GM23338 (cell line): ENCODE measurements around the gene PREP. TPM values are rescaled to one million over a fixed set of nuclear protein-coding genes. Genes with fewer than 3 reads are reported as not detected.

Experiments used
- ATAC-seq: fragments of 200-7000 bp; cut with Tn5 transposase; 3 replicates; pipeline ENCODE4 v1.9.1; 2020
- DNase-seq: peaks from one replicate; pipeline ENCODE4 v3.0.0-alpha.2; 2015; ENCODE audit warnings: low spot score
- H2AFZ ChIP-seq: fragments of 200-600 bp; sonication (generic); 2 replicates; pipeline ENCODE4 v1.8.0; 2016; ENCODE audit warnings: antibody characterized with exemption, mild to moderate bottlenecking, moderate library complexity
- H3F3A ChIP-seq: fragments of 200-600 bp; sonication (generic); replicated peaks from 2 replicates; pipeline ENCODE4 v1.8.0; 2017; ENCODE audit warnings: antibody characterized with exemption, mixed run types, low read depth
- H3K27ac ChIP-seq: fragments of 200-600 bp; sonication (generic); 2 replicates; pipeline ENCODE4 v1.6.1; 2016; ENCODE audit warnings: low read depth
- H3K27me3 ChIP-seq: fragments of 200-600 bp; sonication (generic); 2 replicates; pipeline ENCODE4 v1.8.0; 2016; ENCODE audit warnings: mild to moderate bottlenecking, mixed run types, moderate library complexity; ENCODE audit not compliant: insufficient read depth
- H3K36me3 ChIP-seq: fragments of 200-600 bp; sonication (generic); 2 replicates; pipeline ENCODE4 v1.8.0; 2016; ENCODE audit warnings: mild to moderate bottlenecking; ENCODE audit not compliant: insufficient read depth
- H3K4me1 ChIP-seq: fragments of 200-600 bp; sonication (generic); 2 replicates; pipeline ENCODE4 v1.8.0; 2016; ENCODE audit warnings: mild to moderate bottlenecking, moderate library complexity; ENCODE audit not compliant: insufficient read depth
- H3K4me2 ChIP-seq: fragments of 200-600 bp; sonication (generic); 2 replicates; pipeline ENCODE4 v1.7.1; 2017; ENCODE audit warnings: mixed run types
- H3K4me3 ChIP-seq: fragments of 200-600 bp; sonication (generic); 2 replicates; pipeline ENCODE4 v1.6.1; 2016; ENCODE audit warnings: mixed run types
- H3K79me2 ChIP-seq: fragments of 200-600 bp; sonication (generic); replicated peaks from 2 replicates; pipeline ENCODE4 v1.8.0; 2017; ENCODE audit warnings: mild to moderate bottlenecking; ENCODE audit not compliant: insufficient read depth
- H3K9me2 ChIP-seq: fragments of 200-600 bp; sonication (generic); 2 replicates; pipeline ENCODE4 v1.8.0; 2017; ENCODE audit not compliant: insufficient read depth
- H4K20me1 ChIP-seq: fragments of 200-600 bp; sonication (generic); replicated peaks from 2 replicates; pipeline ENCODE4 v1.8.0; 2017; ENCODE audit warnings: mild to moderate bottlenecking; ENCODE audit not compliant: insufficient read depth
- H3K27ac Mint-ChIP-seq: 2 replicates; pipeline ENCODE4 v1.8.0; 2020; ENCODE audit warnings: inconsistent platforms, mild to moderate bottlenecking, moderate library complexity, mixed read lengths
- H3K27me3 Mint-ChIP-seq: 3 replicates; pipeline ENCODE4 v1.8.0; 2022; ENCODE audit warnings: low read depth, mild to moderate bottlenecking, moderate library complexity, mixed read lengths, inconsistent platforms; ENCODE audit not compliant: insufficient read depth, poor library complexity
- H3K36me3 Mint-ChIP-seq: 3 replicates; pipeline ENCODE4 v1.8.0; 2021; ENCODE audit warnings: low read depth, mild to moderate bottlenecking, inconsistent platforms, moderate library complexity, mixed read lengths
- H3K4me1 Mint-ChIP-seq: 3 replicates; pipeline ENCODE4 v1.8.0; 2020; ENCODE audit warnings: mild to moderate bottlenecking, inconsistent platforms, mixed read lengths
- H3K4me3 Mint-ChIP-seq: 3 replicates; pipeline ENCODE4 v1.8.0; 2021; ENCODE audit warnings: moderate library complexity, mild to moderate bottlenecking, inconsistent platforms, mixed read lengths
- H3K9me3 Mint-ChIP-seq: 3 replicates; pipeline ENCODE4 v1.8.0; 2020; ENCODE audit warnings: moderate library complexity, mild to moderate bottlenecking, inconsistent platforms, mixed read lengths
- CREB1 ChIP-seq: fragments of 250-450 bp; sonication (Bioruptor Pico); IDR thresholded peaks from 2 replicates; pipeline ENCODE4 v1.5.0; 2020; ENCODE audit warnings: low read depth, mild to moderate bottlenecking, moderate library complexity
- ETS1 ChIP-seq: IDR thresholded peaks from 2 replicates; pipeline ENCODE4 v1.6.1; 2016; ENCODE audit warnings: antibody characterized with exemption
- EZH2 ChIP-seq: fragments of 200-600 bp; sonication (generic); IDR thresholded peaks from one replicate; pipeline ENCODE4 v1.8.0; 2017; ENCODE audit warnings: antibody characterized with exemption, mild to moderate bottlenecking, low read depth; ENCODE audit not compliant: unreplicated experiment
- EZH2phosphoT487 ChIP-seq: fragments of 200-600 bp; sonication (generic); IDR thresholded peaks from one replicate; pipeline ENCODE4 v1.8.1; 2018; ENCODE audit warnings: antibody characterized with exemption; ENCODE audit not compliant: unreplicated experiment
- JUNB ChIP-seq: IDR thresholded peaks from one replicate; pipeline ENCODE4 v1.6.1; 2016; ENCODE audit warnings: antibody characterized with exemption; ENCODE audit not compliant: unreplicated experiment
- NANOG ChIP-seq: IDR thresholded peaks from 2 replicates; pipeline ENCODE4 v1.6.1; 2016; ENCODE audit warnings: antibody characterized with exemption, borderline replicate concordance
- POLR2AphosphoS5 ChIP-seq: IDR thresholded peaks from 2 replicates; pipeline ENCODE4 v1.6.1; 2016; ENCODE audit warnings: antibody characterized with exemption, low read depth
- REST ChIP-seq: IDR thresholded peaks from one replicate; pipeline ENCODE4 v1.6.1; 2018; ENCODE audit warnings: antibody characterized with exemption; ENCODE audit not compliant: unreplicated experiment
- STAT1 ChIP-seq: IDR thresholded peaks from one replicate; pipeline ENCODE4 v1.6.1; 2016; ENCODE audit warnings: antibody characterized with exemption; ENCODE audit not compliant: unreplicated experiment
- ZNF114 ChIP-seq: fragments of 250-450 bp; sonication (Bioruptor Pico); IDR thresholded peaks from 2 replicates; pipeline ENCODE4 v1.5.0; 2020; ENCODE audit warnings: mild to moderate bottlenecking, moderate library complexity
- ZNF331 ChIP-seq: fragments of 250-450 bp; sonication (Bioruptor Pico); IDR thresholded peaks from 2 replicates; pipeline ENCODE4 v1.5.0; 2020; ENCODE audit warnings: low read depth, mild to moderate bottlenecking, moderate library complexity
- polyA plus RNA-seq: library from polyadenylated mRNA; unstranded; fragments of >200 nt; fragmentation: Nextera tagmentation; extraction: Ambion mirVana; gene quantifications from 2 replicates; pipeline ENCODE4 v1.2.1, GENCODE V29; 2016
- total RNA-seq: library from RNA; depleted of rRNA; stranded (reverse); fragments of >200 nt; shearing (Covaris generic); gene quantifications from 2 replicates; pipeline ENCODE4 v1.2.3, GENCODE V29; 2014

PREP gene
- total and polyA plus RNA-seq, 2 experiments from 2014 or later: 28.5 to 52.7 TPM

- TF ChIP-seq REST (no peak), POLR2AphosphoS5 (no peak), JUNB (no peak), EZH2 (no peak)
Measured at GRCh38 chr6:105369145-105369544, 33.7 kb downstream of the PREP start (continued).

GRCh38 chr6:105364243-105364642 is 38.6 kb downstream of the PREP start:
- Histone ChIP-seq H3K9me2 (no peaks in the 10 kb centered on the region), H3K4me2 (no peak overlapping the region), H3K27ac (no peak overlapping the region), H4K20me1 (no peaks in the 10 kb centered on the region; the same call in 1 of the 2 replicates), H3K4me1 (no peaks in the 10 kb centered on the region), H3K4me3 (no peak overlapping the region), H3K27me3 (no peaks in the 10 kb centered on the region), H3K36me3 (peaks cover 11% of the 10 kb centered on the region), H2AFZ (no peak overlapping the region), H3F3A (no peaks in the 10 kb centered on the region), H3K79me2 (0 out of 2 replicates have a peak, but pooled peaks cover 5% of the 10 kb centered on the region)
- no peak overlapping the region for H3K4me3 Mint-ChIP-seq
- no peak for TF ChIP-seq CREB1 (CRISPR knock-in tag)
- no peak for TF ChIP-seq EZH2
- no peak for TF ChIP-seq ETS1
- no peak for TF ChIP-seq ZNF331 (CRISPR knock-in tag)
- no peak for TF ChIP-seq NANOG
- no peak for TF ChIP-seq ZNF114
- TF ChIP-seq EZH2phosphoT487: no peak
- TF ChIP-seq STAT1: no peak
- no peak for TF ChIP-seq JUNB
- DNase-seq (no peak), ATAC-seq (no peak)
- no peaks in the 10 kb centered on the region for H3K4me1 Mint-ChIP-seq
- H3K36me3 Mint-ChIP-seq: peaks cover 46% of the 10 kb centered on the region
- H3K27ac Mint-ChIP-seq: no peak overlapping the region
- no peaks in the 10 kb centered on the region for H3K9me3 Mint-ChIP-seq
- H3K27me3 Mint-ChIP-seq: peaks cover 2% of the 10 kb centered on the region
